GM10266 (cell line): Measurements from ENCODE around the gene PSMA3.

Experiments used
- DNase-seq: peaks from one replicate; pipeline ENCODE4 v3.0.0; 2012; ENCODE audit errors: extremely low spot score
- CTCF ChIP-seq: IDR thresholded peaks from 2 replicates; pipeline ENCODE4 v1.5.1; 2012; ENCODE audit warnings: mild to moderate bottlenecking, low read depth; ENCODE audit not compliant: control insufficient read depth, insufficient read depth; ENCODE audit errors: missing control alignments

PSMA3 gene

GRCh38 chr14:58281969-58282368 is 37.3 kb downstream of the PSMA3 start:
- TF ChIP-seq CTCF, result no peak
- DNase-seq, result no peak

GRCh38 chr14:58282925-58283593 is 38.4 kb downstream of the PSMA3 start:
- no peak for DNase-seq
- TF ChIP-seq CTCF, result no peak

- no peak for TF ChIP-seq CTCF
- no peak for DNase-seq
Measured at GRCh38 chr14:58283730-58284129, 39.1 kb downstream of the PSMA3 start.

- no peak for TF ChIP-seq CTCF
- no peak for DNase-seq
Measured at GRCh38 chr14:58285132-58285531, 40.5 kb downstream of the PSMA3 start.

- no peak for TF ChIP-seq CTCF
- DNase-seq, result no peak
Measured at GRCh38 chr14:58287607-58288042, 43.0 kb downstream of the PSMA3 start.

GRCh38 chr14:58288106-58288792 is 43.6 kb downstream of the PSMA3 start:
- TF ChIP-seq CTCF, result no peak
- no peak for DNase-seq

GRCh38 chr14:58291646-58292045 is 47.0 kb downstream of the PSMA3 start:
- no peak for TF ChIP-seq CTCF
- DNase-seq, result no peak
